ENCODE data around the gene TLR6.

Gene TLR6

GRCh38 chr4:38857354-38858096 lies 908 bp upstream of the TLR6 start:
- no peak for FAIRE-seq
- no peak for DNase-seq (ENCODE audit: insufficient read length, low spot score)
- TF ChIP-seq, protein P1, sequence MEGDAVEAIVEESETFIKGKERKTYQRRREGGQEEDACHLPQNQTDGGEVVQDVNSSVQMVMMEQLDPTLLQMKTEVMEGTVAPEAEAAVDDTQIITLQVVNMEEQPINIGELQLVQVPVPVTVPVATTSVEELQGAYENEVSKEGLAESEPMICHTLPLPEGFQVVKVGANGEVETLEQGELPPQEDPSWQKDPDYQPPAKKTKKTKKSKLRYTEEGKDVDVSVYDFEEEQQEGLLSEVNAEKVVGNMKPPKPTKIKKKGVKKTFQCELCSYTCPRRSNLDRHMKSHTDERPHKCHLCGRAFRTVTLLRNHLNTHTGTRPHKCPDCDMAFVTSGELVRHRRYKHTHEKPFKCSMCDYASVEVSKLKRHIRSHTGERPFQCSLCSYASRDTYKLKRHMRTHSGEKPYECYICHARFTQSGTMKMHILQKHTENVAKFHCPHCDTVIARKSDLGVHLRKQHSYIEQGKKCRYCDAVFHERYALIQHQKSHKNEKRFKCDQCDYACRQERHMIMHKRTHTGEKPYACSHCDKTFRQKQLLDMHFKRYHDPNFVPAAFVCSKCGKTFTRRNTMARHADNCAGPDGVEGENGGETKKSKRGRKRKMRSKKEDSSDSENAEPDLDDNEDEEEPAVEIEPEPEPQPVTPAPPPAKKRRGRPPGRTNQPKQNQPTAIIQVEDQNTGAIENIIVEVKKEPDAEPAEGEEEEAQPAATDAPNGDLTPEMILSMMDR (IDR thresholded peaks at IDR 0.05; ENCODE audit: insufficient read depth, missing control alignments), result no peak

- TF ChIP-seq, protein P1 (IDR thresholded peaks at IDR 0.05; ENCODE audit: insufficient read depth, missing control alignments), result no peak
- DNase-seq (ENCODE audit: insufficient read length, low spot score) (no peak), FAIRE-seq (no peak)
Observed at GRCh38 chr4:38856046-38856445, 571 bp downstream of the TLR6 start.

GRCh38 chr4:38855466-38855865 lies 1.2 kb downstream of the TLR6 start:
- DNase-seq (ENCODE audit: insufficient read length, low spot score), result no peak
- TF ChIP-seq, protein P1 (IDR thresholded peaks at IDR 0.05; ENCODE audit: insufficient read depth, missing control alignments), result no peak
- no peak for FAIRE-seq

GRCh38 chr4:38846015-38846414 lies 10.6 kb downstream of the TLR6 start:
- FAIRE-seq (no peak), DNase-seq (ENCODE audit: insufficient read length, low spot score) (no peak)
- TF ChIP-seq, protein P1 (IDR thresholded peaks at IDR 0.05; ENCODE audit: insufficient read depth, missing control alignments), result no peak

- TF ChIP-seq, protein P1 (IDR thresholded peaks at IDR 0.05; ENCODE audit: insufficient read depth, missing control alignments), result no peak
- no peak for DNase-seq (ENCODE audit: insufficient read length, low spot score)
- FAIRE-seq, result no peak
Observed at GRCh38 chr4:38842994-38843393, 13.6 kb downstream of the TLR6 start.

DNA sequence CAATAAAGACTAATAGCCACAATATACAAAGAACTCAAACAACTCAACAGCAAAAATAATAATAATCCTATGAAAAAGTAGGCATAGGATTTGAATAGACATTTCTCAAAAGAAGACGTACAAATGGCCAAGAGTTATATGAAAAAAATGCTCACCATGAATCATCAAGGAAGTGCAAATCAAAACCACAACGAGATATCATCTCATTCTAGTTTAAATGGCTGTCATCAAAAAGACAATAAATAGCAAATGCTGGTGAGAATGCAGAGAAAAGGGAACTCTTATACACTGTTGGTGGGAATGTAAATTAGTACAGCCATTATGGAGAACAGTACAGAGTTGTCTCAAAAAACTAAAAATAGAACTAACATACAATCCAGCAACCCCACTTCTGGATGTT lies 18.8 kb downstream of the TLR6 start:
- TF ChIP-seq, protein P1 (IDR thresholded peaks at IDR 0.05; ENCODE audit: insufficient read depth, missing control alignments), result no peak
- FAIRE-seq (no peak), DNase-seq (ENCODE audit: insufficient read length, low spot score) (no peak)

DNA sequence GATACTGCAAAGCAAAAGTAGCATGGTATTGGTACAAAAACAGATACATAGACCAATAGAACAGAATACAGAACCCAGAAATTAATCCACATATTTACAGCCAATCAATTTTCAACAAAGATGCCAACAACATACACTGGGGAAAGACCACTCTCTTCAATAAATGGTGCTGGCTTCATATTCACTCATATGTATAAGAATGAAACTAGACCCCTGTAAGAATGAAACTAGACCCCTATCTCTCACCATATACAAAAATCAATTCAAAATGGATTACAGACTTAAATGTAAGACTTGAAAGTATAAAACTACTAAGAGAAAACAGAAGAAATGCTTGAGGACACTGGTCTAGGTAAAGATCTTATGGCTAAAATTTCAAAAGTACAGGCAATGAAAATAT lies 19.3 kb downstream of the TLR6 start:
- no peak for FAIRE-seq
- TF ChIP-seq, protein P1 (IDR thresholded peaks at IDR 0.05; ENCODE audit: insufficient read depth, missing control alignments), result no peak
- DNase-seq (ENCODE audit: insufficient read length, low spot score), result no peak

Measured in D721Med (cell line).